Karpas-422 (cell line): ENCODE measurements around the gene FAIM. TPM values are rescaled to one million over a fixed set of nuclear protein-coding genes. Genes with fewer than 3 reads are reported as not detected.

Experiments used
- DNase-seq: peaks from one replicate; pipeline ENCODE4 v3.0.0-alpha.2; 2015
- H2AFZ ChIP-seq: fragments of 200-600 bp; sonication (generic); 2 replicates; pipeline ENCODE4 v1.6.1; 2014; ENCODE audit warnings: antibody characterized with exemption, low read length, mixed read lengths
- H3K27ac ChIP-seq: fragments of 200-600 bp; sonication (generic); 2 replicates; pipeline ENCODE4 v1.5.1; 2014; ENCODE audit warnings: mild to moderate bottlenecking, low read length, moderate library complexity
- H3K27me3 ChIP-seq: fragments of 200-600 bp; sonication (generic); 2 replicates; pipeline ENCODE4 v1.6.1; 2014; ENCODE audit warnings: low read length, mixed read lengths
- H3K36me3 ChIP-seq: fragments of 200-600 bp; sonication (generic); 2 replicates; pipeline ENCODE4 v1.6.1; 2014; ENCODE audit warnings: low read length, mixed read lengths; ENCODE audit not compliant: insufficient read depth
- H3K4me1 ChIP-seq: fragments of 200-600 bp; sonication (generic); 2 replicates; pipeline ENCODE4 v1.6.1; 2014; ENCODE audit warnings: mild to moderate bottlenecking, low read length, mixed read lengths
- H3K4me2 ChIP-seq: fragments of 200-600 bp; sonication (generic); 2 replicates; pipeline ENCODE4 v1.6.1; 2014; ENCODE audit warnings: low read length, low read depth, mild to moderate bottlenecking; ENCODE audit not compliant: poor library complexity, severe bottlenecking
- H3K4me3 ChIP-seq: fragments of 200-600 bp; sonication (generic); 2 replicates; pipeline ENCODE4 v1.5.1; 2014; ENCODE audit warnings: mild to moderate bottlenecking, antibody characterized with exemption, low read length, mixed read lengths
- H3K79me2 ChIP-seq: fragments of 200-600 bp; sonication (generic); 2 replicates; pipeline ENCODE4 v1.6.1; 2014; ENCODE audit warnings: mild to moderate bottlenecking, low read length, mixed read lengths
- H3K9ac ChIP-seq: fragments of 200-600 bp; sonication (generic); 2 replicates; pipeline ENCODE4 v1.6.0; 2014; ENCODE audit warnings: low read length
- H3K9me2 ChIP-seq: fragments of 200-600 bp; sonication (generic), shearing (Covaris generic); replicated peaks from 2 replicates; pipeline ENCODE4 v1.6.0; 2014; ENCODE audit warnings: mild to moderate bottlenecking, low read length, moderate library complexity; ENCODE audit not compliant: insufficient read depth
- H3K9me3 ChIP-seq: fragments of 300-700, 200-600 bp; sonication (generic); 2 replicates; pipeline ENCODE4 v1.6.1; 2014; ENCODE audit warnings: low read length, mixed read lengths
- H4K20me1 ChIP-seq: fragments of 200-600 bp; sonication (generic); 2 replicates; pipeline ENCODE4 v1.6.1; 2014; ENCODE audit warnings: mild to moderate bottlenecking, antibody characterized with exemption, low read length, low read depth; ENCODE audit not compliant: insufficient read depth
- total RNA-seq: library from RNA; depleted of rRNA; stranded (reverse); fragments of >200 nt; shearing (Covaris generic); gene quantifications from 2 replicates; pipeline ENCODE4 v1.2.3, GENCODE V29; 2014; ENCODE audit warnings: low replicate concordance

Gene FAIM
- total RNA-seq, 1 experiment from 2014 or later, result 39.2 TPM

GRCh38 chr3:138646008-138646407 lies 37.4 kb downstream of the FAIM start:
- H3K27me3 ChIP-seq, result no peaks in the 10 kb centered on the region
- no peaks in the 10 kb centered on the region for H3K9me2 ChIP-seq
- H3K4me1 ChIP-seq, result peaks cover 8% of the 10 kb centered on the region
- no peak overlapping the region for H3K27ac ChIP-seq
- H3K4me3 ChIP-seq, result no peak overlapping the region
- H3K4me2 ChIP-seq, result no peak overlapping the region
- peaks cover 24% of the 10 kb centered on the region for H3K36me3 ChIP-seq
- H2AFZ ChIP-seq, result no peak overlapping the region
- H3K9ac ChIP-seq, result no peak overlapping the region
- H3K79me2 ChIP-seq, result no peaks in the 10 kb centered on the region
- H4K20me1 ChIP-seq, result no peaks in the 10 kb centered on the region
- no peaks in the 10 kb centered on the region; the same call in 1 of the 2 replicates for H3K9me3 ChIP-seq
- no peak for DNase-seq

- Histone ChIP-seq H3K9me3 (no peaks in the 10 kb centered on the region; the same call in 1 of the 2 replicates), H3K4me3 (no peak overlapping the region), H4K20me1 (no peaks in the 10 kb centered on the region), H3K9ac (no peak overlapping the region), H3K4me2 (no peak overlapping the region), H3K27me3 (no peaks in the 10 kb centered on the region), H3K4me1 (peaks cover 8% of the 10 kb centered on the region), H3K27ac (no peak overlapping the region), H3K9me2 (no peaks in the 10 kb centered on the region), H2AFZ (no peak overlapping the region), H3K36me3 (peaks cover 24% of the 10 kb centered on the region), H3K79me2 (no peaks in the 10 kb centered on the region)
- DNase-seq, result no peak
These were observed 37.9 kb downstream of the FAIM start for GRCh38 chr3:138646513-138646912.

- Histone ChIP-seq H3K27ac (no peak overlapping the region), H2AFZ (no peak overlapping the region), H3K4me2 (no peak overlapping the region), H3K36me3 (peaks cover 24% of the 10 kb centered on the region), H3K27me3 (no peaks in the 10 kb centered on the region), H3K9me2 (no peaks in the 10 kb centered on the region), H3K4me3 (no peak overlapping the region), H3K9me3 (no peaks in the 10 kb centered on the region; the same call in 1 of the 2 replicates), H3K4me1 (no peaks in the 10 kb centered on the region), H3K79me2 (no peaks in the 10 kb centered on the region), H4K20me1 (no peaks in the 10 kb centered on the region), H3K9ac (no peak overlapping the region)
- DNase-seq, result no peak
These were observed 40.6 kb downstream of the FAIM start for GRCh38 chr3:138649134-138649533.

- DNase-seq, result no peak
- Histone ChIP-seq H3K79me2 (no peaks in the 10 kb centered on the region), H3K27me3 (no peaks in the 10 kb centered on the region), H3K36me3 (peaks cover 27% of the 10 kb centered on the region), H3K9me2 (no peaks in the 10 kb centered on the region), H3K4me1 (no peaks in the 10 kb centered on the region), H3K27ac (no peak overlapping the region), H3K4me2 (no peak overlapping the region), H4K20me1 (no peaks in the 10 kb centered on the region), H3K9ac (no peak overlapping the region), H3K9me3 (no peaks in the 10 kb centered on the region; the same call in 1 of the 2 replicates), H3K4me3 (no peak overlapping the region), H2AFZ (no peak overlapping the region)
These were observed 45.0 kb downstream of the FAIM start for GRCh38 chr3:138653567-138653966.

- H3K4me3 ChIP-seq, result no peak overlapping the region
- H3K27ac ChIP-seq, result no peak overlapping the region
- H2AFZ ChIP-seq, result no peak overlapping the region
- no peaks in the 10 kb centered on the region for H3K9me3 ChIP-seq
- no peaks in the 10 kb centered on the region for H3K79me2 ChIP-seq
- H3K27me3 ChIP-seq, result no peaks in the 10 kb centered on the region
- no peak for DNase-seq
- no peaks in the 10 kb centered on the region for H3K9me2 ChIP-seq
- no peaks in the 10 kb centered on the region for H4K20me1 ChIP-seq
- peaks cover 9% of the 10 kb centered on the region; the same call in 1 of the 2 replicates for H3K36me3 ChIP-seq
- H3K9ac ChIP-seq, result no peak overlapping the region
- no peaks in the 10 kb centered on the region for H3K4me1 ChIP-seq
- no peak overlapping the region for H3K4me2 ChIP-seq
These were observed 48.9 kb downstream of the FAIM start for GRCh38 chr3:138657508-138657907.

GRCh38 chr3:138668107-138668506 lies 59.5 kb downstream of the FAIM start:
- Histone ChIP-seq H4K20me1 (no peaks in the 10 kb centered on the region), H3K4me2 (no peak overlapping the region), H3K27ac (0 out of 2 replicates have a peak overlapping the region, but pooled peaks have one; percentile 5), H2AFZ (no peak overlapping the region), H3K9ac (no peak overlapping the region), H3K9me3 (no peaks in the 10 kb centered on the region), H3K9me2 (no peaks in the 10 kb centered on the region), H3K27me3 (no peaks in the 10 kb centered on the region), H3K79me2 (0 out of 2 replicates have a peak, but pooled peaks cover 6% of the 10 kb centered on the region), H3K36me3 (peaks cover 9% of the 10 kb centered on the region; the same call in 1 of the 2 replicates), H3K4me3 (no peak overlapping the region), H3K4me1 (peaks cover 41% of the 10 kb centered on the region)
- DNase-seq, result no peak

- no peak overlapping the region for H2AFZ ChIP-seq
- no peak overlapping the region for H3K4me3 ChIP-seq
- DNase-seq, result no peak
- no peak overlapping the region for H3K4me2 ChIP-seq
- H3K9me3 ChIP-seq, result no peaks in the 10 kb centered on the region
- H3K27ac ChIP-seq, result 0 out of 2 replicates have a peak overlapping the region, but pooled peaks have one; percentile 1
- no peak overlapping the region for H3K9ac ChIP-seq
- H3K9me2 ChIP-seq, result no peaks in the 10 kb centered on the region
- H3K79me2 ChIP-seq, result 0 out of 2 replicates have a peak, but pooled peaks cover 9% of the 10 kb centered on the region
- 0 out of 2 replicates have a peak, but pooled peaks cover 3% of the 10 kb centered on the region for H3K36me3 ChIP-seq
- no peaks in the 10 kb centered on the region for H4K20me1 ChIP-seq
- peaks cover 26% of the 10 kb centered on the region for H3K4me1 ChIP-seq
- no peaks in the 10 kb centered on the region for H3K27me3 ChIP-seq
These were observed 61.8 kb downstream of the FAIM start for GRCh38 chr3:138670407-138670806.

GRCh38 chr3:138673641-138674530 lies 65.3 kb downstream of the FAIM start:
- Histone ChIP-seq H3K27me3 (no peaks in the 10 kb centered on the region), H3K4me1 (peaks cover 36% of the 10 kb centered on the region), H3K36me3 (0 out of 2 replicates have a peak, but pooled peaks cover 8% of the 10 kb centered on the region), H3K4me2 (no peak overlapping the region), H3K9me3 (no peaks in the 10 kb centered on the region), H2AFZ (no peak overlapping the region), H4K20me1 (no peaks in the 10 kb centered on the region), H3K27ac (no peak overlapping the region), H3K9me2 (no peaks in the 10 kb centered on the region), H3K4me3 (no peak overlapping the region), H3K9ac (no peak overlapping the region), H3K79me2 (0 out of 2 replicates have a peak, but pooled peaks cover 9% of the 10 kb centered on the region)
- DNase-seq, result no peak
